Right ventricle myocardium inferior (tissue), 1 donor: Measurements from ENCODE around the gene BRPF3. TPM values are rescaled to one million over a fixed set of nuclear protein-coding genes. Genes with fewer than 3 reads are reported as not detected.

Experiments
- ATAC-seq: fragments of 200-7000 bp; cut with Tn5 transposase; one replicate; pipeline ENCODE4 v1.9.1; 2020; ENCODE audit warnings: mild to moderate bottlenecking, moderate library complexity
- DNase-seq: peaks from one replicate; pipeline ENCODE4 v3.0.0; 2021; ENCODE audit errors: missing footprints
- intact Hi-C: fragments of 100-400 bp; cut with DNase I; formaldehyde crosslinking; loops from one replicate; pipeline ENCODE4 v1.11.0; 2022
- total RNA-seq: library from RNA; stranded (reverse); fragmentation: NEBNext Ultra II Directional; extraction: Animal tissue kit (Norgen Biotek cat#: 25700); gene quantifications from one replicate; pipeline ENCODE4 v1.2.1, GENCODE V29; 2021
- donor health status: DM: no; HTN: yes; CAD: no; lungs with severe emphysema.

BRPF3 gene
- total RNA-seq, 1 donor from 2014 or later = 24.8 TPM

- no peak for ATAC-seq
- intact Hi-C loops = no loop called here
- no peak for DNase-seq
Observed at GRCh38 chr6:36223706-36224105, 27.2 kb downstream of the BRPF3 start.

GRCh38 chr6:36224918-36225461 is 28.4 kb downstream of the BRPF3 start:
- DNase-seq = no peak
- intact Hi-C loops = no loop called here
- ATAC-seq = peak; percentile 37

- DNase-seq = no peak
- no peak for ATAC-seq
- intact Hi-C loops = no loop called here
Observed at GRCh38 chr6:36226438-36227047, 30.0 kb downstream of the BRPF3 start.

- ATAC-seq = no peak
- intact Hi-C loops = no loop called here
Observed at GRCh38 chr6:36227379-36228228, 31.1 kb downstream of the BRPF3 start.

GRCh38 chr6:36229223-36229622 is 32.7 kb downstream of the BRPF3 start:
- ATAC-seq (peak; percentile 45), DNase-seq (no peak)
- intact Hi-C loops = no loop called here

More at GRCh38 chr6:36227379-36228228, 31.1 kb downstream of the BRPF3 start:
- no peak for DNase-seq

- DNase-seq = no peak
- no peak for ATAC-seq
- intact Hi-C loops = no loop called here
Observed at GRCh38 chr6:36230371-36230770, 33.8 kb downstream of the BRPF3 start.

GRCh38 chr6:36232172-36232571 is 35.6 kb downstream of the BRPF3 start:
- intact Hi-C loops = no loop called here
- no peak for ATAC-seq
- no peak for DNase-seq

GRCh38 chr6:36235309-36235708 is 38.8 kb downstream of the BRPF3 start:
- no peak for ATAC-seq
- intact Hi-C loops = no loop called here
- no peak for DNase-seq

- intact Hi-C loops = no loop called here
- ATAC-seq (no peak), DNase-seq (no peak)
Observed at GRCh38 chr6:36235862-36236261, 39.3 kb downstream of the BRPF3 start.

GRCh38 chr6:36239774-36240173 is 43.2 kb downstream of the BRPF3 start:
- intact Hi-C loops = no loop called here
- ATAC-seq = no peak

GRCh38 chr6:36241728-36242127 is 45.2 kb downstream of the BRPF3 start:
- ATAC-seq (no peak), DNase-seq (peak; percentile 51)
- intact Hi-C loops = no loop called here

More at GRCh38 chr6:36239774-36240173, 43.2 kb downstream of the BRPF3 start:
- no peak for DNase-seq

GRCh38 chr6:36242161-36242560 is 45.6 kb downstream of the BRPF3 start:
- intact Hi-C loops = no loop called here
- no peak for DNase-seq
- no peak for ATAC-seq

- no peak for DNase-seq
- ATAC-seq = no peak
- intact Hi-C loops = no loop called here
Observed at GRCh38 chr6:36242626-36243025, 46.1 kb downstream of the BRPF3 start.

GRCh38 chr6:36243562-36244212 is 47.1 kb downstream of the BRPF3 start:
- ATAC-seq (no peak), DNase-seq (no peak)
- intact Hi-C loops = no loop called here

- intact Hi-C loops = no loop called here
- no peak for DNase-seq
- ATAC-seq = no peak
Observed at GRCh38 chr6:36244641-36245280, 48.2 kb downstream of the BRPF3 start.

- intact Hi-C loops = no loop called here
- ATAC-seq = no peak
- DNase-seq = no peak
Observed at GRCh38 chr6:36245572-36246061, 49.1 kb downstream of the BRPF3 start.

- DNase-seq (no peak), ATAC-seq (no peak)
- intact Hi-C loops = no loop called here
Observed at GRCh38 chr6:36246506-36247268, 50.1 kb downstream of the BRPF3 start.

GRCh38 chr6:36247693-36248092 is 51.1 kb downstream of the BRPF3 start:
- intact Hi-C loops = no loop called here
- ATAC-seq = no peak
- no peak for DNase-seq
